ENCODE measurements around the gene DUSP9. TPM values are rescaled to one million over a fixed set of nuclear protein-coding genes. Genes with fewer than 3 reads are reported as not detected.

DUSP9 gene
- total RNA-seq, 1 donor from 2014 or later: 0.20 TPM

DNA sequence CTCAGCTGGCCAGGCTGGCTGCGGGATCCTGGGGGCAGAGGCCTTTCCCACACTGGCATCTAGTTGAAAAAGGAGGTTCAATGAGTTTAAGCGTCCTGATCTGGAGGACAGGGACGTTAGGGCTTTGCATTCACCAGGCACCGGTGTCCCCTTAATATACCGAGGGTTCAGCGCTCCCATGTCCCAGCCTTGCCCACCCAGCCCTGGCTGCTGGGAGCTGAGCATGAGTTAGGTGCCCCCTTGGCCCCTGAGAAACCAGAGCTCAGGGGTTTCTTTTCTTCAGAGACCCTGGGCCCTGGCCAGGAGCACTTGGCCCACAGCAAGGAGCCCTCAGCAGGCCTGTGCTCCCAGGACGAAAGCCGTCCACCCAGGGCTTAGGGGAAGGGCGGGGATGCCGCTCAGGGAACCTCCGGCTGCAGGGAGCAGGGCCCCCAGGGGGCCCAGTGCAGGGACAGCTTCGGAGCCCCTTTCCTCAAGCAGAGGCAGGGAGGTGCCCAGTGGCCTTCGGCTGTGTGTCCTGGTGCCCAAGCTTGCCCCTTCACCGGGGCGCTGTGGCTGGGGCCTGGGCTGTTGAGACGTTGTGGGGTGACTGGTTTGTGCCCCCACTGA lies 20.9 kb upstream of the DUSP9 start:
- FAIRE-seq (no peak), DNase-seq (ENCODE audit: low read depth) (no peak)
- Histone ChIP-seq H3K4me1 (ENCODE audit: insufficient read depth, low read length) (no peaks in the 10 kb centered on the region), H3K9me3 (ENCODE audit: insufficient read depth, low read depth, low read length) (no peaks in the 10 kb centered on the region), H3K27ac (ENCODE audit: low read depth, low read length) (no peak overlapping the region), H3K4me2 (ENCODE audit: low read length) (no peak overlapping the region), H3K36me3 (ENCODE audit: insufficient read depth, low read length) (no peaks in the 10 kb centered on the region), H3K27me3 (ENCODE audit: insufficient read depth, low read length) (no peaks in the 10 kb centered on the region), H2AFZ (ENCODE audit: low read depth, low read length) (no peak overlapping the region), H3K79me2 (ENCODE audit: insufficient read depth, low read length) (no peaks in the 10 kb centered on the region), H3K4me3 (ENCODE audit: insufficient read depth, low read depth, low read length) (no peak overlapping the region), H3K9ac (ENCODE audit: low read length) (no peak overlapping the region), H4K20me1 (ENCODE audit: insufficient read depth, low read length) (no peaks in the 10 kb centered on the region)
- TF ChIP-seq, protein P1, sequence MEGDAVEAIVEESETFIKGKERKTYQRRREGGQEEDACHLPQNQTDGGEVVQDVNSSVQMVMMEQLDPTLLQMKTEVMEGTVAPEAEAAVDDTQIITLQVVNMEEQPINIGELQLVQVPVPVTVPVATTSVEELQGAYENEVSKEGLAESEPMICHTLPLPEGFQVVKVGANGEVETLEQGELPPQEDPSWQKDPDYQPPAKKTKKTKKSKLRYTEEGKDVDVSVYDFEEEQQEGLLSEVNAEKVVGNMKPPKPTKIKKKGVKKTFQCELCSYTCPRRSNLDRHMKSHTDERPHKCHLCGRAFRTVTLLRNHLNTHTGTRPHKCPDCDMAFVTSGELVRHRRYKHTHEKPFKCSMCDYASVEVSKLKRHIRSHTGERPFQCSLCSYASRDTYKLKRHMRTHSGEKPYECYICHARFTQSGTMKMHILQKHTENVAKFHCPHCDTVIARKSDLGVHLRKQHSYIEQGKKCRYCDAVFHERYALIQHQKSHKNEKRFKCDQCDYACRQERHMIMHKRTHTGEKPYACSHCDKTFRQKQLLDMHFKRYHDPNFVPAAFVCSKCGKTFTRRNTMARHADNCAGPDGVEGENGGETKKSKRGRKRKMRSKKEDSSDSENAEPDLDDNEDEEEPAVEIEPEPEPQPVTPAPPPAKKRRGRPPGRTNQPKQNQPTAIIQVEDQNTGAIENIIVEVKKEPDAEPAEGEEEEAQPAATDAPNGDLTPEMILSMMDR (IDR thresholded peaks at IDR 0.05; ENCODE audit: insufficient read depth, low read depth, low read length): no peak
- no peak for TF ChIP-seq EZH2 (IDR thresholded peaks at IDR 0.05; ENCODE audit: insufficient read depth, low read length)
- Mint-ChIP-seq H3K4me3 (ENCODE audit: unreplicated experiment) (no peak overlapping the region), H3K9me3 (ENCODE audit: unreplicated experiment) (peaks cover 2% of the 10 kb centered on the region), H3K4me1 (ENCODE audit: low read depth, unreplicated experiment) (no peaks in the 10 kb centered on the region), H3K36me3 (ENCODE audit: low read depth, unreplicated experiment) (no peaks in the 10 kb centered on the region), H3K27ac (ENCODE audit: unreplicated experiment) (no peak overlapping the region), H3K27me3 (ENCODE audit: low read depth, unreplicated experiment) (peaks cover 37% of the 10 kb centered on the region)

DNA sequence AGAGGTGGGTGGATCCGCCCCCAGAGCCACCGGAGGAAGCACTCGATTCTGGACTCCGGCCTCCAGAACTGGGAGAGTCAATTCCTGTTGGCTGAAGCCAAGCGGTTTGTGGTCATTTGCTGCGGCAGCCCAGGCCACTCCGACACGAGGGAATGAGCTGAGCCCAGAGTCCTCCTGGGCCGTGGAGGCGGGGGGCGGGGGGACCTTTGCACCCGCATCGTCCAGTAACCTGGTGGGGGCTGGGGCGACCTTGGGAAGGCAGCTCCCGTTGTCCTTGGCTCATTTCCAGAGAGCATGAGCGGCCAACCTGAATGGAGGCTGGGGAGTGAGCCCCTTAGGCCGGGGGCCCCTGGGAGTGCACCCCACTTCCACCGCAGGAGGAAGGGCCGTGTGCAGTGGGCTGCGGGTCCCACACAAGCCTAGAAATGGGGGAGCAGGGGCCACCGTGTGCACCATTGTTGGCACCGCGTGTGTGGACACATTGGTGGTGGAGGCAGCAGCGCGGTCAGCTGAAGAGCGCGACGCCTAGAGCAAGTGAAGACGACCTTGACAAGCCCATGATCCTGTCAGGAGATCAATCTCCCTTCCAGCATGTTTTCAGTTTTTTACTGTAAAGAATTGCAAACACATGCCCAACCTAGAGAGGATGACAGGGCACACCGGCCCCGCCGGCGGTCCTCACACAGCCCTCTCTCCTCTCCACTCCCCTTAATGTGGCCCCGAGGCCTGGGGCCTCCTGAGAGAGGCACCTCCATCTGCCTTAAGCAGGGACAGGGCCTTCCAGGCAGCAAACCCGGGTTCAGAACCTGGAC lies 19.9 kb upstream of the DUSP9 start:
- peaks cover 40% of the 10 kb centered on the region for H3K27me3 Mint-ChIP-seq (ENCODE audit: low read depth, unreplicated experiment)
- no peaks in the 10 kb centered on the region for H3K36me3 ChIP-seq (ENCODE audit: insufficient read depth, low read length)
- no peaks in the 10 kb centered on the region for H3K79me2 ChIP-seq (ENCODE audit: insufficient read depth, low read length)
- no peak overlapping the region for H3K4me3 ChIP-seq (ENCODE audit: insufficient read depth, low read depth, low read length)
- H3K36me3 Mint-ChIP-seq (ENCODE audit: low read depth, unreplicated experiment): no peaks in the 10 kb centered on the region
- no peak overlapping the region for H3K4me3 Mint-ChIP-seq (ENCODE audit: unreplicated experiment)
- H3K9me3 Mint-ChIP-seq (ENCODE audit: unreplicated experiment): peaks cover 6% of the 10 kb centered on the region
- FAIRE-seq (no peak), DNase-seq (ENCODE audit: low read depth) (no peak)
- H3K27me3 ChIP-seq (ENCODE audit: insufficient read depth, low read length): no peaks in the 10 kb centered on the region
- no peaks in the 10 kb centered on the region for H3K4me1 Mint-ChIP-seq (ENCODE audit: low read depth, unreplicated experiment)
- no peak overlapping the region for H3K27ac ChIP-seq (ENCODE audit: low read depth, low read length)
- no peak overlapping the region for H3K9ac ChIP-seq (ENCODE audit: low read length)
- TF ChIP-seq EZH2 (IDR thresholded peaks at IDR 0.05; ENCODE audit: insufficient read depth, low read length): no peak
- TF ChIP-seq, protein P1 (IDR thresholded peaks at IDR 0.05; ENCODE audit: insufficient read depth, low read depth, low read length): no peak
- no peak overlapping the region for H3K27ac Mint-ChIP-seq (ENCODE audit: unreplicated experiment)
- H3K4me2 ChIP-seq (ENCODE audit: low read length): no peak overlapping the region
- H2AFZ ChIP-seq (ENCODE audit: low read depth, low read length): no peak overlapping the region
- H4K20me1 ChIP-seq (ENCODE audit: insufficient read depth, low read length): no peaks in the 10 kb centered on the region
- no peaks in the 10 kb centered on the region for H3K9me3 ChIP-seq (ENCODE audit: insufficient read depth, low read depth, low read length)
- H3K4me1 ChIP-seq (ENCODE audit: insufficient read depth, low read length): no peaks in the 10 kb centered on the region

DNA sequence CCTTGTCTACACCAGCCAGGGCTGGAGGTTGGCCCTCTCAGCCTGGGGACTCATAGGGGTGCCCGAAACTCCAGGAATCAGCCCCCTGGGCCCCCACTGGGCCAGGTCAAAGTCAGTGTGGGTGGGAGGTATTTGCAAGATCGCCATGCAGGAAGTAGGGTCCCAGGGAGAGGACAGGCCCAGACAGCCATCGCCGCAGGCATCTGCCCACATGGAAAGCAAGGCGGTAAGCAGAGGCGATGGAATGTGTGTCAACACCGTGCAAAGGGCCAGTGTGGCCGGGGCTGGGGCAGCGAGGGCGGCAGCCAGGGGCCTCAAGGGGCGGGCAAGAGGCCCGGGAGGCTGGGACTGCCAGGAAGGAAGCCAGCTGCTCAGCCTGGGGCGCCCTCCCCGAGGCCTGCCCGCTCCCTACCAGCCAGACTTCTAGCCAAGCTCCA lies 19.3 kb upstream of the DUSP9 start:
- no peak overlapping the region for H3K4me3 ChIP-seq (ENCODE audit: insufficient read depth, low read depth, low read length)
- H3K36me3 ChIP-seq (ENCODE audit: insufficient read depth, low read length): no peaks in the 10 kb centered on the region
- H3K9ac ChIP-seq (ENCODE audit: low read length): no peak overlapping the region
- Mint-ChIP-seq H3K9me3 (ENCODE audit: unreplicated experiment) (peaks cover 6% of the 10 kb centered on the region), H3K4me3 (ENCODE audit: unreplicated experiment) (no peak overlapping the region), H3K27ac (ENCODE audit: unreplicated experiment) (no peak overlapping the region), H3K36me3 (ENCODE audit: low read depth, unreplicated experiment) (no peaks in the 10 kb centered on the region), H3K27me3 (ENCODE audit: low read depth, unreplicated experiment) (peaks cover 35% of the 10 kb centered on the region), H3K4me1 (ENCODE audit: low read depth, unreplicated experiment) (no peaks in the 10 kb centered on the region)
- H3K4me2 ChIP-seq (ENCODE audit: low read length): no peak overlapping the region
- no peak for DNase-seq (ENCODE audit: low read depth)
- no peak for TF ChIP-seq EZH2 (IDR thresholded peaks at IDR 0.05; ENCODE audit: insufficient read depth, low read length)
- TF ChIP-seq, protein P1 (IDR thresholded peaks at IDR 0.05; ENCODE audit: insufficient read depth, low read depth, low read length): no peak
- H3K27ac ChIP-seq (ENCODE audit: low read depth, low read length): no peak overlapping the region
- H3K9me3 ChIP-seq (ENCODE audit: insufficient read depth, low read depth, low read length): no peaks in the 10 kb centered on the region
- FAIRE-seq: no peak
- no peaks in the 10 kb centered on the region for H4K20me1 ChIP-seq (ENCODE audit: insufficient read depth, low read length)
- no peaks in the 10 kb centered on the region for H3K27me3 ChIP-seq (ENCODE audit: insufficient read depth, low read length)
- no peak overlapping the region for H2AFZ ChIP-seq (ENCODE audit: low read depth, low read length)
- no peaks in the 10 kb centered on the region for H3K79me2 ChIP-seq (ENCODE audit: insufficient read depth, low read length)
- H3K4me1 ChIP-seq (ENCODE audit: insufficient read depth, low read length): no peaks in the 10 kb centered on the region

Measured in astrocyte (in vitro differentiated cells and primary cell).